Endothelial cell of umbilical vein (primary cell): ENCODE results near the gene RWDD4. TPM values are rescaled to one million over a fixed set of nuclear protein-coding genes. Genes with fewer than 3 reads are reported as not detected.

Experiments used
- BruUV-seq: library from RNA; stranded (reverse); fragments of 400-500 nt; replicated peaks from 2 replicates; lab custom pipeline; 2021; lab: Mats Ljungman, UMichigan
- CTCF ChIA-PET: fragments of 300-600, 350-600 bp; sonication (Branson Sonifier 250); formaldehyde crosslinking; loops from one replicate; lab custom pipeline; 2021; ENCODE audit warnings: antibody characterized with exemption, inconsistent platforms; lab: Charles Lee
- POLR2A ChIA-PET: fragments of 300-600, 350-600 bp; sonication (Branson Sonifier 250); formaldehyde crosslinking; loops from one replicate; lab custom pipeline; 2021; ENCODE audit warnings: antibody characterized with exemption, inconsistent platforms; lab: Charles Lee
- DNase-seq: peaks from one replicate; pipeline ENCODE4 v3.0.0-alpha.2; 2011; ENCODE audit warnings: low read depth, low spot score
- FAIRE-seq: peaks from 2 replicates; lab custom pipeline; 2011; peaks lifted over from hg19 to GRCh38; lab: Jason Lieb, UNC
- H2AFZ ChIP-seq: 2 replicates; pipeline ENCODE4 v1.6.0; 2012; ENCODE audit warnings: low read depth, low read length, control low read depth, inconsistent platforms
- H3K27ac ChIP-seq: 2 replicates; pipeline ENCODE4 v1.5.1; 2011; ENCODE audit warnings: low read depth, mild to moderate bottlenecking, control low read depth, low read length, moderate library complexity; ENCODE audit not compliant: insufficient read depth
- H3K27me3 ChIP-seq, 2 experiments: 2 replicates each; pipeline versions ENCODE4 v1.6.0 to v1.6.1; 2011; ENCODE audit warnings: low read length in 2 of 2, mixed read lengths in 1 of 2; ENCODE audit not compliant: control insufficient read depth in 2 of 2, insufficient read depth in 2 of 2
- H3K36me3 ChIP-seq, 2 experiments: 2 replicates in 1 of 2; 3 replicates in 1 of 2; pipeline ENCODE4 v1.5.1; 2011; ENCODE audit warnings: low read length in 2 of 2, mild to moderate bottlenecking in 1 of 2, moderate library complexity in 1 of 2; ENCODE audit not compliant: control insufficient read depth in 2 of 2, insufficient read depth in 2 of 2; ENCODE audit errors: extremely low read depth in 1 of 2
- H3K4me1 ChIP-seq: 3 replicates; pipeline ENCODE4 v1.5.1; 2011; ENCODE audit warnings: mild to moderate bottlenecking, low read length; ENCODE audit not compliant: control insufficient read depth, insufficient read depth; ENCODE audit errors: extremely low read depth
- H3K4me2 ChIP-seq: 2 replicates; pipeline ENCODE4 v1.6.1; 2011; ENCODE audit warnings: low read length, control low read depth, mixed read lengths; ENCODE audit not compliant: insufficient read depth
- H3K4me3 ChIP-seq, 3 experiments: fragments of 200-600 bp in 1 of 3; sonication (generic), shearing (Covaris generic) in 1 of 3; replicated peaks in 1 of 3; 2 replicates each; pipeline ENCODE4 v1.5.1; 2011 to 2016; ENCODE audit warnings: control low read depth in 3 of 3, low read length in 3 of 3, mild to moderate bottlenecking in 2 of 3, inconsistent platforms in 1 of 3, low read depth in 1 of 3, moderate library complexity in 1 of 3; ENCODE audit not compliant: insufficient read depth in 1 of 3
- H3K79me2 ChIP-seq: 2 replicates; pipeline ENCODE4 v1.6.0; 2012; ENCODE audit warnings: low read length, inconsistent platforms; ENCODE audit not compliant: control insufficient read depth, insufficient read depth
- H3K9ac ChIP-seq: replicated peaks from 2 replicates; pipeline ENCODE3; 2011; ENCODE audit warnings: low read length, control low read depth; ENCODE audit not compliant: insufficient read depth; ENCODE audit errors: extremely low read depth
- H3K9me1 ChIP-seq: replicated peaks from 3 replicates; pipeline ENCODE4 v1.6.0; 2011; ENCODE audit warnings: mild to moderate bottlenecking, low read length; ENCODE audit not compliant: control insufficient read depth, insufficient read depth; ENCODE audit errors: extremely low read depth
- H3K9me3 ChIP-seq: replicated peaks from 2 replicates; pipeline ENCODE4 v1.5.1; 2012; ENCODE audit warnings: low read length, inconsistent platforms; ENCODE audit not compliant: control insufficient read depth, insufficient read depth
- H4K20me1 ChIP-seq: replicated peaks from 2 replicates; pipeline ENCODE3; 2011; ENCODE audit warnings: mild to moderate bottlenecking, low read length; ENCODE audit not compliant: control insufficient read depth, insufficient read depth; ENCODE audit errors: extremely low read depth
- CTCF ChIP-seq, 2 donors: IDR thresholded peaks; 1 replicate in 1 of 2; 2 replicates in 1 of 2; pipeline ENCODE4 v1.5.1; 2011; ENCODE audit warnings: low read length in 2 of 2, mild to moderate bottlenecking in 2 of 2, moderate library complexity in 2 of 2, control low read depth in 1 of 2, inconsistent platforms in 1 of 2, low read depth in 1 of 2; ENCODE audit not compliant: insufficient read depth in 1 of 2; ENCODE audit errors: extremely low read depth in 1 of 2
- EZH2 ChIP-seq: IDR thresholded peaks from 2 replicates; pipeline ENCODE4 v1.6.1; 2012; ENCODE audit warnings: borderline replicate concordance, low read depth, mild to moderate bottlenecking, moderate library complexity, low read length, inconsistent platforms; ENCODE audit not compliant: severe bottlenecking
- FOS ChIP-seq: IDR thresholded peaks from 2 replicates; pipeline ENCODE4 v1.6.1; 2011; ENCODE audit warnings: mild to moderate bottlenecking, low read length, moderate library complexity, borderline replicate concordance; ENCODE audit not compliant: insufficient read depth
- GATA2 ChIP-seq: IDR thresholded peaks from 2 replicates; pipeline ENCODE4 v1.7.0; 2011; ENCODE audit warnings: low read depth, mild to moderate bottlenecking, moderate library complexity, mixed read lengths, low read length; ENCODE audit not compliant: insufficient read length, insufficient read depth
- JUN ChIP-seq: IDR thresholded peaks from 2 replicates; pipeline ENCODE4 v1.6.1; 2011; ENCODE audit warnings: borderline replicate concordance, low read depth; ENCODE audit not compliant: insufficient read length, insufficient read depth
- MAX ChIP-seq: IDR thresholded peaks from 2 replicates; pipeline ENCODE4 v1.6.1; 2011; ENCODE audit not compliant: insufficient read depth, insufficient read length
- MYC ChIP-seq: IDR thresholded peaks from one replicate; pipeline ENCODE4 v1.6.1; 2011; ENCODE audit warnings: mild to moderate bottlenecking, low read depth, low read length
- POLR2A ChIP-seq: IDR thresholded peaks from 2 replicates; pipeline ENCODE4 v1.6.1; 2012; ENCODE audit warnings: low read depth, mild to moderate bottlenecking, control low read depth, low read length
- POLR2AphosphoS5 ChIP-seq: IDR thresholded peaks from 2 replicates; pipeline ENCODE4 v1.6.1; 2012; ENCODE audit warnings: low read depth, mild to moderate bottlenecking, control low read depth, low read length, moderate library complexity; ENCODE audit not compliant: insufficient read depth
- dilution Hi-C: fragments of 300-500 bp; cut with MboI; formaldehyde crosslinking; loops from one replicate; pipeline ENCODE4 v1.15.0; 2019; ENCODE audit warnings: low sequenced_read_pairs; ENCODE audit not compliant: extremely low pct_ligation_motif_present
- intact Hi-C: fragments of 100-400 bp; cut with micrococcal nuclease; formaldehyde crosslinking; loops from one replicate; pipeline ENCODE4 v1.10.0; 2022
- polyA plus RNA-seq, 4 experiments: library from polyadenylated mRNA; depleted of rRNA in 3 of 4; stranded (reverse) in 3 of 4; unstranded in 1 of 4; fragments of >200 nt; gene quantifications; 2 replicates each; pipeline versions ENCODE4 v1.2.1 to v1.2.3, GENCODE V29; 2011 to 2012; ENCODE audit warnings: missing spikeins in 1 of 4
- total RNA-seq: library from RNA; stranded (reverse); gene quantifications from 2 replicates; pipeline ENCODE4 v1.2.3, GENCODE V29; 2021

Gene RWDD4
- total and polyA plus RNA-seq, 2 donors (not counting 3 experiments of a cell fraction or from before 2014, with no cell fraction given): 4.9 to 16.6 TPM

GRCh38 chr4:183698909-183699308 is 39.9 kb upstream of the RWDD4 start:
- BruUV-seq: no TSS peak
- Histone ChIP-seq H3K79me2 (no peaks in the 10 kb centered on the region), H3K36me3 (peaks cover 19 to 21% of the 10 kb centered on the region in 2 experiments), H3K27ac (no peak overlapping the region), H3K4me2 (no peak overlapping the region), H3K4me1 (no peaks in the 10 kb centered on the region), H2AFZ (no peak overlapping the region), H3K9ac (no peak overlapping the region), H4K20me1 (no peaks in the 10 kb centered on the region), H3K4me3 (no peak overlapping the region), H3K9me3 (no peaks in the 10 kb centered on the region), H3K9me1 (no peaks in the 10 kb centered on the region), H3K27me3 (no peaks in the 10 kb centered on the region)
- TF ChIP-seq POLR2AphosphoS5: no peak
- no peak for TF ChIP-seq EZH2
- no peak for TF ChIP-seq FOS
- no peak for TF ChIP-seq MAX
- no peak for TF ChIP-seq MYC
- no peak for TF ChIP-seq POLR2A
- TF ChIP-seq GATA2: no peak
- TF ChIP-seq JUN: no peak
- TF ChIP-seq CTCF (IDR thresholded peaks at IDR 0.05; ENCODE audit: extremely low read depth in 1 of 2, insufficient read depth in 1 of 2, low read depth in 1 of 2, low read length in 2 of 2): no peak
- DNase-seq (no peak), FAIRE-seq (no peak)
- intact Hi-C loops: no loop called here
- ChIA-PET CTCF (interaction anchor here (1.3 kb wide), 1 partner anchor 22 kb away, joined by 3 read pairs; no protein-coding TSS in a partner anchor), POLR2A (no interaction called here)
- dilution Hi-C loops: no loop called here
